Muscle of leg (tissue), 11 donors: Measurements from ENCODE around the gene MAPKAPK2. TPM values are rescaled to one million over a fixed set of nuclear protein-coding genes. Genes with fewer than 3 reads are reported as not detected.

Experiments
- DNase-seq: peaks from one replicate; pipeline ENCODE4 v3.0.0; 2013
- H3K27ac ChIP-seq: one replicate; pipeline ENCODE4 v1.5.1; 2013; ENCODE audit warnings: mild to moderate bottlenecking, low read length, control low read depth
- H3K27me3 ChIP-seq: one replicate; pipeline ENCODE4 v1.6.1; 2013; ENCODE audit warnings: low read length; ENCODE audit not compliant: control insufficient read depth, insufficient read depth
- H3K36me3 ChIP-seq: one replicate; pipeline ENCODE4 v1.6.1; 2013; ENCODE audit warnings: low read length; ENCODE audit not compliant: control insufficient read depth, insufficient read depth
- H3K4me1 ChIP-seq: one replicate; pipeline ENCODE4 v1.6.1; 2013; ENCODE audit warnings: low read length; ENCODE audit not compliant: control insufficient read depth, insufficient read depth
- H3K4me3 ChIP-seq: one replicate; pipeline ENCODE4 v1.5.1; 2013; ENCODE audit warnings: low read length, control low read depth
- H3K9me3 ChIP-seq: replicated peaks from 2 replicates; pipeline ENCODE4 v1.6.1; 2013; ENCODE audit warnings: low read depth, low read length; ENCODE audit not compliant: control insufficient read depth
- WGBS: methylation state at CpG from one replicate; pipeline ENCODE4 v1.1.5; 2013; ENCODE audit warnings: missing lambda C conversion rate; ENCODE audit not compliant: insufficient coverage; 5-methylcytosine and 5-hydroxymethylcytosine counted together
- polyA plus RNA-seq, 8 donors: library from polyadenylated mRNA; unstranded; fragments of 120-200 nt; gene quantifications; one replicate each; pipeline versions ENCODE4 v1.2.1 to v1.2.3, GENCODE V29; 2013; ENCODE audit warnings: inconsistent platforms in 1 of 8, low replicate concordance in 1 of 8; ENCODE audit not compliant: insufficient read length in 8 of 8, insufficient read depth in 1 of 8
- total RNA-seq: library from RNA; stranded (reverse); fragments of 120-200 nt; gene quantifications from one replicate; pipeline ENCODE4 v1.2.4, GENCODE V29; 2013

Gene MAPKAPK2
- total and polyA plus RNA-seq, 9 donors, result 39.7 to 76.6 (median 70.0) TPM

DNA sequence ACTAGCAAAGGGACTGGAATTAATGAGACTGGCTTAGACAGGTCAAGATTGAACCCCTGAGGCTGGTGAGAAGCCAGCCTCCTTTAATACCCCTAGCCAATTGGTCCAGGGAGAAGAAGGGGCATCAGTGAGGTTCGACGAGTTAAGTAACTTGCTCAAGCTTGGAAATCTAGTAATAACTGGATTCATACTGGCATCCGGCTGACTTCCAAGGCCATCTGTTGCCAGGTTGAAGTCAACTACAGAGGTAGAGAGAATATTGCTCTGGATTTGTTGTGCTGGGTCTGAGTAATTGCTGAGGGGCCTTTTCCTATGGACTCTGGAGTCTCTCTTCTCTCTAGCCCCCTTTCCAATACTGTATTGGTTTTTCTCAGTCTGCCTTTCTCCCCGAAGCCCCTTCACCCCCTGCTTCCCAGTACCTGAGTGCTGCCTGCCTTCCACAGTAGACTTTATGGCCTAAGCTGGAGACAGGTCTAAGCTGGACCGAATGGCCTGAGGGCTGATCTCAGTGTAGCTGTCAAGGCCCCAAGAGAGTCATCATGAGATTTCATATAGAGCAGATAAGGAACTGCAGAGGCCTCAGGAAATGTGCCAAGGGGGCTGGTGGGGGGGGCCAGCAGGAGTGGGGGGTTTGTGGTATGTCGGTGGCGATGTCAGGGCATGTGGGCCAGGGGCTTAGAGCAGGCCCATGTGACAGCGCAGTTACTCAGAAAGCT is 43.4 kb downstream of the MAPKAPK2 start:
- Histone ChIP-seq H3K36me3 (peaks cover 51% of the 10 kb centered on the region), H3K4me1 (peaks cover 37% of the 10 kb centered on the region), H3K9me3 (no peaks in the 10 kb centered on the region), H3K27ac (no peak overlapping the region), H3K27me3 (no peaks in the 10 kb centered on the region), H3K4me3 (no peak overlapping the region)
- DNase-seq, result no peak
- WGBS, result 76% methylated on average over 8 of the region's 8 CpGs

DNA sequence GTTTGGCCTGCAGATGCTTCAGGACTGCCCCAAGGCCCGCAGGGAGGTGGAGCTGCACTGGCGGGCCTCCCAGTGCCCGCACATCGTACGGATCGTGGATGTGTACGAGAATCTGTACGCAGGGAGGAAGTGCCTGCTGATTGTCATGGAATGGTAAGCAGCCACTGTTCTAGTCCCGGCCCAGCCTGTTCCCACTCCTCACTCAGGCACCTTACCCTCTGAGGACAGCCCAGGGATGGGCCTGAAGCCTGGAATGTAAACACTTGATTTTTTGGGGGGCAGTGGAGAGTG is 43.9 kb downstream of the MAPKAPK2 start:
- peaks cover 54% of the 10 kb centered on the region for H3K36me3 ChIP-seq
- H3K27ac ChIP-seq, result no peak overlapping the region

DNA sequence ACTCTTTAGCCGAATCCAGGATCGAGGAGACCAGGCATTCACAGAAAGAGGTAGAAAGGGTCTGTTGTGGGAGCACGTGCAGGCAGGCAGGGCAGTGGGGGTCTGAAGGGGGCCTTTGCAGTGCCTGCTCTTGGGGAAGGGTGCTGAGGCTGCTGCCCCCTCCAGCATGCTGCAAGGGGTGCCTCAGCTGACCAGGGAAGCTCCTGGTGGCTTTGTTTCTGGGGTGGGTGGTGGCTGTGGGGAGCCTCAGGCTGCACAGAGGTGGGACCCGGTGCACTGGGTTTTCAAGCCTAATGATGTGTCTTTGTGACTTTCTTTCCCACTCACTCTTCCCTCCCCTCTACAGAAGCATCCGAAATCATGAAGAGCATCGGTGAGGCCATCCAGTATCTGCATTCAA is 44.3 kb downstream of the MAPKAPK2 start:
- H3K4me3 ChIP-seq, result no peak overlapping the region
- peaks cover 58% of the 10 kb centered on the region for H3K36me3 ChIP-seq
- peaks cover 28% of the 10 kb centered on the region for H3K4me1 ChIP-seq
- DNase-seq, result no peak
- WGBS, result 82% methylated on average over 5 of the region's 6 CpGs
- no peak overlapping the region for H3K27ac ChIP-seq
- H3K27me3 ChIP-seq, result no peaks in the 10 kb centered on the region
- no peaks in the 10 kb centered on the region for H3K9me3 ChIP-seq

More for the DNA sequence above, 43.9 kb downstream of the MAPKAPK2 start:
- Histone ChIP-seq H3K4me3 (no peak overlapping the region), H3K27me3 (no peaks in the 10 kb centered on the region), H3K4me1 (peaks cover 32% of the 10 kb centered on the region), H3K9me3 (no peaks in the 10 kb centered on the region)
- DNase-seq, result no peak
- 93% methylated on average over 3 of the region's 9 CpGs for WGBS

DNA sequence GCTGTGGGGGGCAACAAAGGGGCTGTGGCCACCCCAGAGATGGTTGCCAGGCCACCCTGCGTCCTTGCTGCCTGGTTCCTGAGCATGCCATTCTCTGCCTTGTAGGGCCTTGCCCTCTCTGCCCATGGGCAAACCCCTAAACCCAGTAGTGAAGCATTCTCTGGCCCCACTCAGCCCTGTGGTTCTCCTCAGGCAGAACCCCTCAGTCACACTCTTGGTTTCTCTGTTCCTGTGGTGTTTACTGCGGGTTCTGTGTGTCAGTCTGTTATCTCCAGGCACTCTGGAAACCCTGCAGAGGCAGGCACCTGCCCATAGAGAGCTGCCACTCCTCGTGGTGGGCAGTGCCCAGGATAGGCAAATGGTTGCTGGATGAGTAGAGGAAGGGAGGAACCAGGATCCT is 44.8 kb downstream of the MAPKAPK2 start:
- no peaks in the 10 kb centered on the region for H3K27me3 ChIP-seq
- no peak overlapping the region for H3K27ac ChIP-seq
- DNase-seq, result no peak
- 100% methylated on average over 3 of the region's 3 CpGs for WGBS
- no peak overlapping the region for H3K4me3 ChIP-seq
- H3K36me3 ChIP-seq, result peaks cover 60% of the 10 kb centered on the region
- H3K4me1 ChIP-seq, result peaks cover 24% of the 10 kb centered on the region
- H3K9me3 ChIP-seq, result no peaks in the 10 kb centered on the region

DNA sequence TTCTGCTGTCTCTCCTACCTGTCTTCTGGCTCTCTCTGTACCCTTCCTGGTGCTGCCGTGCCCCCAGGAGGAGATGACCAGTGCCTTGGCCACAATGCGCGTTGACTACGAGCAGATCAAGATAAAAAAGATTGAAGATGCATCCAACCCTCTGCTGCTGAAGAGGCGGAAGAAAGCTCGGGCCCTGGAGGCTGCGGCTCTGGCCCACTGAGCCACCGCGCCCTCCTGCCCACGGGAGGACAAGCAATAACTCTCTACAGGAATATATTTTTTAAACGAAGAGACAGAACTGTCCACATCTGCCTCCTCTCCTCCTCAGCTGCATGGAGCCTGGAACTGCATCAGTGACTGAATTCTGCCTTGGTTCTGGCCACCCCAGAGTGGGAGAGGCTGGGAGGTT is 47.8 kb downstream of the MAPKAPK2 start:
- 77% methylated on average over 8 of the region's 11 CpGs for WGBS
- no peak overlapping the region for H3K4me3 ChIP-seq
- peaks cover 71% of the 10 kb centered on the region for H3K36me3 ChIP-seq
- no peaks in the 10 kb centered on the region for H3K9me3 ChIP-seq
- DNase-seq, result no peak
- no peak overlapping the region for H3K27ac ChIP-seq
- no peaks in the 10 kb centered on the region for H3K27me3 ChIP-seq
- peaks cover 6% of the 10 kb centered on the region for H3K4me1 ChIP-seq

DNA sequence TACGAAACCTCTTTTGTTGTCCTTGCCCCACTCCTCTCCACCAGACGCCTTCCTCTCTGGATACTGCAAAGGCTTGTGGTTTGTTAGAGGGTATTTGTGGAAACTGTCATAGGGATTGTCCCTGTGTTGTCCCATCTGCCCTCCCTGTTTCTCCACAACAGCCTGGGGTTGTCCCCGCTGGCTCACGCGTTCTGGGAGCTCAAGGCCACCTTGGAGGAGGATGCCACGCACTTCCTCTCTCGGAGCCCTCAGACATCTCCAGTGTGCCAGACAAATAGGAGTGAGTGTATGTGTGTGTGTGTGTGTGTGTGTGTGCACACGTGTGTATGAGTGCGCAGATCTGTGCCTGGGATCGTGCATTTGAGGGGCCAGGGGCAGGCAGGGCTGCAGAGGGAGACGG is 48.3 kb downstream of the MAPKAPK2 start:
- DNase-seq, result no peak
- 74% methylated on average over 8 of the region's 11 CpGs for WGBS
- Histone ChIP-seq H3K36me3 (peaks cover 71% of the 10 kb centered on the region), H3K27me3 (no peaks in the 10 kb centered on the region), H3K27ac (no peak overlapping the region), H3K4me1 (peaks cover 3% of the 10 kb centered on the region), H3K9me3 (no peaks in the 10 kb centered on the region), H3K4me3 (no peak overlapping the region)

DNA sequence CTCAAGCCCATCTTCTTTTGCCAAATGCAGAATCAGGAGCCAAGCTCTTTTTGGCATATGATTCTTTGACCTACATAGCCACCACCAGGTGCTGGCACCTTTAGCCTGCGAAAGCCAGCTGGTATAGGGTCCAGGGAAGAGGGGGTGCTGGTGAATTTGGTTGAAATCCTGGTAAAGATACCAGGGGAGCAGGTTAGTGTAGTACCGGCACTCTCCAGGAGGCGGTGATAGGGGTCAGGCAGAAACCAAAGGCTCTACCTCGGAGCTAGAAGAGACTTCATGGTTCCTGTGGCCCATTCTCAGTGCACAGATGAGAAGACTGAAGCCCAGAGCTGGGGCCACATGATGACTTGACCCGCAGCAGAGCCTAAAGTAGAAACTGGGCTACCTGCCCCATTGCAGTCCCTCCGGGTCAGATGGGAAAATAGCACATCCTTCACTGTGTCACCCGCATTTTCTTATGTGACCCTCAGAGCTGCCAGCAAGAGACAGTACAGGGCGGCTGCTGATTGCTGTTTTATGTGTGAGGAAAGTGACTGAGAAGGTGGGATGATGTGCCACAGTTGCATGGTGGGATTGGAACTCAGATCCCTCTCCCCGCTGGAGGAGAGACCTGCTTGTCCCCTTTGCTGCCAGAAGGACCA is 49.9 kb downstream of the MAPKAPK2 start:
- no peak overlapping the region for H3K27ac ChIP-seq
- 46% methylated on average over 7 of the region's 9 CpGs for WGBS
- no peaks in the 10 kb centered on the region for H3K27me3 ChIP-seq
- peaks cover 60% of the 10 kb centered on the region for H3K36me3 ChIP-seq
- DNase-seq, result no peak
- no peaks in the 10 kb centered on the region for H3K9me3 ChIP-seq
- no peak overlapping the region for H3K4me3 ChIP-seq
- peaks cover 14% of the 10 kb centered on the region for H3K4me1 ChIP-seq

DNA sequence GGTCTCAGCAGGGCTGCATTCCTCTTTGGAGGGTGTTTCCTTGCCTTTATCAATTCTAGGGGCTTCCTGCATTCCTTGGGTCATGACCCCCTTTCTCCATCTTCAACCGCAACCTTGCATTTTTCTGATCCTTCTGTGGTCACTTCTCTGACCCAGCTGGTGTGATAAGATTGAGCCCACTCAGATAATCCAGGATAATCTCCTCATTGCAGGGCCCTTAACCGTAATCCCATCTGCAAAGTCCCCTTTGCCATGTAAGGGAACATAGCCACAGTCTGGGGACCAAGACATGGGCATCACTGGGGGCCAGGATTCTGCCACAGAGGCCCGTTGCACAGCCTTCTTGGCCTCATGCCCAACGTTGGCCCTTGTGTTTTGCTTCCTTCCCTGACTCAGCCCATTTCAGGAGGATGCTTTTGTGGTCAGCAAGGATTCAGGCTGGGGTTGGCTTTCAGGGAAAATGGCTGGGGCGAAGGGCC is 50.9 kb downstream of the MAPKAPK2 start:
- WGBS, result 68% methylated on average over 3 of the region's 5 CpGs
- Histone ChIP-seq H3K9me3 (no peaks in the 10 kb centered on the region), H3K36me3 (peaks cover 50% of the 10 kb centered on the region), H3K27me3 (no peaks in the 10 kb centered on the region), H3K4me1 (peaks cover 18% of the 10 kb centered on the region), H3K27ac (no peak overlapping the region), H3K4me3 (no peak overlapping the region)
- DNase-seq, result no peak

DNA sequence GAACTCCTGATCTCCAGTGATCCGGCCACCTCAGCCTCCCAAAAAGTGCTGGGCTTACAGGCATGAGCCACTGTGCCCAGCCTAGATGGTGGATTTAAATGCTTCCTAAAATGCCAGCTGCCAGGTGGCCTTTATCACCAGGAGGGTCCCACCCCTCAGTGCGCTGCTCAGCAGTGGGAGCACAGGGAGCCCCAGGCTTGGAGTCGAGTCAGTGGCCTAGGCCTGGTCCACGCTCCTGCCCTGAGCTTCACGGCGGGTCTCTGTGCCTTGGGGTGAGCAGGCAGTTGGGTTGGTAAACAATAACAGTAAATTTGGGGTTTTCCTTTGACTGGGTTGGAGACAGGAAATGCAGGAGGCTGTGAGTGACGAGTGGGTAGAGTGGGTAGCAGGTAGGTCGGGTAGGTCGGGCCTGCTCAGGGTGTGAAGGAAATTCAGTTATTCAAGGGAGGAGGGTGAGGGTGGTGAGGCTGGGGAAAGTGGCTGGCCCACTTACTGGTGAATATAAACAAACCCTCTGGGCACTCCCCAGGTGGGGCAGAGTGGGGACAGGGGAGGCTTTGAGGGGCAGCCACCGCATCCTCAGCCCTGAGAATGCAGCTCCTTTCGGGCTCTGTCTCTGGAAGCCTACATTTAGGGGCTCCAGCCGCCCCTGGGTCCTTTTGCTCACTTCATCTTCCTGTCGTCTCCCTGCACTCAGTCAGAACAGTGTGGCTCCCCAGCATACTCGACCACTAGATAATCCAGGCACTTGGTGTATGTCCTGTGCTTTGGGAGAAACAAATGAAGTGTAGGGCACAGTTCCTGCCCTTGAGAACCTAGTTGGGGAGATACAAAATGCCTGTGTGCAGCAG is 52.4 kb downstream of the MAPKAPK2 start:
- WGBS, result 84% methylated on average over 13 of the region's 14 CpGs
- Histone ChIP-seq H3K4me3 (no peak overlapping the region), H3K27ac (no peak overlapping the region)

DNA sequence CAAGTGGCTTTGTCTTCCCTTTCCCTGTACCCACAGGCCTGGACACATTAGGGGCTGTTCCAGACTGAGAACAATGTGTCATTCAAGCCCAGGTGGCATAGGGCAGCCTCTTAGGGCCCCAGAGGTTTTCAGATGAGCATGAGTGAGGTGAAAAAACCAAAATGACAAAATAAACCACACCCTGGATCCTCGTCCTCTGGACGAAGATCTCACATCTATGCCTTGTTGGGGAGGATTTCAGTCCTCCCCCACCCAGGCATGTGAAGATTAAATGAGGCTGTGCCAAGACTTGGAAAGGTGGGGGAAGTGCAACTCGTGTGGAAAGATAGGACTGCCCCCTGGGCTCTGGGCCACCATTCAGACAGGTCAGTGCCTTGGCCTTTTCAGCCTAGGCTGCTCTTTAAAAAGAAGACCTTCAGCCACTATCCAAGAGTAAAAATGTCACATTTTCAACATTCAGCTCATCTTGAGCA is 53.1 kb downstream of the MAPKAPK2 start:
- peaks cover 18% of the 10 kb centered on the region for H3K4me1 ChIP-seq
- no peak overlapping the region for H3K27ac ChIP-seq
- WGBS, result no CpG with 5 or more reads among the region's 3 CpGs

More for the DNA sequence above, 52.4 kb downstream of the MAPKAPK2 start:
- DNase-seq, result no peak
- Histone ChIP-seq H3K36me3 (peaks cover 35% of the 10 kb centered on the region), H3K27me3 (no peaks in the 10 kb centered on the region), H3K4me1 (peaks cover 18% of the 10 kb centered on the region), H3K9me3 (no peaks in the 10 kb centered on the region)

More for the DNA sequence above, 53.1 kb downstream of the MAPKAPK2 start:
- H3K9me3 ChIP-seq, result no peaks in the 10 kb centered on the region
- no peaks in the 10 kb centered on the region for H3K27me3 ChIP-seq
- H3K4me3 ChIP-seq, result no peak overlapping the region
- H3K36me3 ChIP-seq, result peaks cover 28% of the 10 kb centered on the region
- DNase-seq, result no peak
